DMS114 treated with DMSO at 0.1 percent for 48 hours (cell line): Measurements from ENCODE around the gene SP140L.
"Not testable (repeated sequence)": the region's sequence is repeated elsewhere in the genome, so short reads cannot be mapped to it uniquely, and the experiment has no call there.

Experiments
- DNase-seq: peaks from one replicate; lab custom pipeline; 2025; ENCODE audit not compliant: unreplicated experiment; lab: John Stamatoyannopoulos, UW

Gene SP140L

DNA sequence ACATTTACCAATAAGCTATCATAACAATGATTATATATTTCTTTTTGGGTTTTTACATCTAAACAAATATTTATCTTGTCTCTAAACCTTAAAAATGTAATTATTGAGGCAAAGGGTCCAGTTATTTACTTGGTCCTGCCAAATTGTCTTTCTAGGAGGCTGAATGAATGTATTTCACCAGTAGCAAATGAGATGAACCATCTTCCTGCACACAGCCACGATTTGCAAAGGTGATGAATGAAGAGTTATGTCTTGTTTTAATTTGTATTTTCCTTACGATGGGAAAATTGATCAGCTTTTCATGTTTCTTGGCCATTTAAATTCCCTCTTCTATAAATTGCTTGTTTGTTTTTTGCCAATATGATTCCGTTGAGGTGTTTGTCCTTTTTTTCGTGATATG is 90.4 kb downstream of the SP140L start:
- DNase-seq = no peak

- no peak for DNase-seq
Observed at GRCh38 chr2:230418341-230419016, 91.5 kb downstream of the SP140L start.

DNA sequence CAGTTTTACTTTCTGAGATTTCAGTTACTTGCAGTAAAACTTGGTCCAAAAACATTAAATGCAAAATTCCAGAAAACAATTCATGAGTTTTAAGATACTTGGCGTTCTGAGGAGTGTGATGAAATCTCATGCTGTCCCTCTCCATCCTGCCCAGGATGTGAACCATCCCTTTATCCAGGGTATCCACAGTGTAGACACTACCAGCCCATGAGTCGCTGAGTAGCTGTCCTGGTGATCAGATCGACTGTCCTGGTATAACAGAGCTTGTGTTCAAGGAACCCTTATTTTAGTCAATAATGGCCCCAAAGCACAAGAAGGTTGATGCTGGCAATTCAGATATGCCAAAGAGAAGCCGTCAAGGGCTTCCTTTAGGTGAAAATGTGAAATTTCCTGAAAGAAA is 92.2 kb downstream of the SP140L start:
- no peak for DNase-seq

- no peak for DNase-seq
Observed at GRCh38 chr2:230422149-230422548, 95.2 kb downstream of the SP140L start.

GRCh38 chr2:230423851-230424458 is 97.0 kb downstream of the SP140L start:
- no peak for DNase-seq

DNA sequence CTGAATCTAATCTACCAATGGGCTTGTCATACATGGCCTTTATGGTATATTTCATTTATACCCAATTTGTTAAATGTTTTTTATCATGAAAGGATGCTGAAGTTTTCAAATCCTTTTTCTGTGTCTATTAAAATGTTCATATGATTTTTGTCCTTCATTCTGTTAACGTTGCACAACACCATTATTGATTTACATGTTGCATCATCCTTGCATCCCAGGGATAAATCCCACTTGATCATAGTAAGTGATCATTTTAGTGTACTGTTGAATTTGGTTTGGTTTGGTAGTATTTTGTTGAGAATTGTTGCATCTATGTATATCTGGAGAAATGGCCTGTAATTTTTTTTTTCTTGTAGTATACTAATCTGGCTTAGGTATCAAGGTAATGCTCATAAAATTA is 98.4 kb downstream of the SP140L start:
- no peak for DNase-seq

DNA sequence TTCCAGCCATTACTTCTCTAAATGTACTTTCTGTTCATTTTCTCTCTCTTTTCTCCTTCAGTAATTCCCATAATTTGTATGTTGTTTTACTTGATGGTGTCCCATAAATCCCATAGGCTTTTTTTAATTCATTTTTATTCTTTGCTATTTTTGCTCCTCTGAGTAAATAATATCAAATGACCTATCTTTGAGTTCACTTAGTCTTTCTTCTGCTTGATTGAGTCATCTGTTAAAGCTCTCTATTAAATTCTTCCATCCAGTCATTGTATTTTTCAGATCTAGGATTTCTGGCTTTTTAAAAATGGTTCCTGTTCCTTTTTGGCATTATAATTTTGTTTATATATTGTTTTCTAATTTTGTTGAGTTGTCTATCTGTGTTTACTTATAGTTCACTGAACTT is 102.5 kb downstream of the SP140L start:
- no peak for DNase-seq

GRCh38 chr2:230430957-230431910 is 104.2 kb downstream of the SP140L start:
- no peak for DNase-seq

DNA sequence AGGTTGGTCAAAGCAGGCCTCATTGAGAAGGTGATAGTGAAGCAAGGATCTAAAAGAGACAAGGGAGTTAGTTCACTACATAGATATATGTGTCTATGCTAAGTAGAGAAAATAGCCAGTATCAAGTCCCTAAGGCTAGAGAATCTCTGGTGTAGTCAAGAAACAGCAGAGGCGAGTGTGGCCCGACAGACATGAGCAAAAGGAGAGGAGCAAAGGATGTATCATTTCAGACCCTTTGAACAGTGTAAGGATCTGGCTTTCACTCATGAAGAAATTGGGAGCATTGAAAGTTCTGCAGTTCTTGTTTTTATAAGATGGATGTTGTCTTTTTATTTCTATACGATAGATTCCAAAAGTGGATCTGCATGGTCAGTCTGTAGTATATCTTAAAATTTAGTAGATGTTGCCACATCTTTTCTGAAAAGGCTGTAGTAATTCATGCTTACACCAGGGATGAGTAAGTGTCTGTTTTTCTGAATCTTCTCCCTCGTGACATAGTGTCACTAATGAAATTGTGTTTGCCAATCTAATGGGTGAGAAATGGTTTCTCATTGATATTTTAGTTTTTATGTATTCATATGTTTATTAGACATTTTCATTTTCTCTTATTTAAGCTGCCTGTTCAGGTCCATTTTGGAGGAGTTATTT is 107.8 kb downstream of the SP140L start:
- DNase-seq = no peak

DNA sequence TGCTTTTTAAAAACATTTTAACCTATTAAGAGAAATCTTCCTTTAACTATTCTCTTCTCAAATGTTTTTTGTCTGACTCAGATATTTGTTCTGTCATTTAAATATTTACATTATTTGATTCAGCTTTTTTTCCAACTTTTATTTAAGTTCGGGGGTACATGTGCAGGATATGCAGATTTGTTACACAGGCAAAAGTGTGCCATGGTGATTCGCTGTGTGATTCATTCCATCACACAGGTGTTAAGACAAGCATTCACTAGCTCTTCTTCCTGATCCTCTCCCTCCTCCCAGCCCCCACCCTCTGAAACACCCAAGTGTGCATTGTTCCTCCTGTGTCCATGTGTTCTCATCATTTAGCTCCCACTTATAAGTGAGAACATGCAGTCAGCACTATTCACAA is 108.4 kb downstream of the SP140L start:
- DNase-seq = no peak

DNA sequence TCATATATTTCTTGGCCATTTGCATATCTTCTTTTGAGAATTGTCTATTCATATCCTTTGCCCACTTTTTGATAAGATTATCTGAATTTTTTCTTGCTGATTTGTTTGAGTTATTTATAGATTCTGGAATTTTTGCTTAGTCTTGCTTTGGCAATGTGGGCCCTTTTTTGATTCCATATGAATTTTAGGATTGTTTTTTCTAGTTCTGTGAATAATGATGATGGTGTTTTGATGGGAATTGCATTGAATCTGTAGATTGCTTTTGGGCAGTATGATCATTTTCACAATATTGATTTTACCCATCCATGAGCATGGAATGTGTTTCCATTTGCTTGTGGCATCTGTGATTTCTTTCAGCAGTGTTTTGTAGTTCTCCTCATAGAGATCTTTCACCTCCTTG is 112.1 kb downstream of the SP140L start:
- DNase-seq = not testable (repeated sequence)

GRCh38 chr2:230439590-230439989 is 112.6 kb downstream of the SP140L start:
- DNase-seq = no peak

GRCh38 chr2:230441227-230441897 is 114.4 kb downstream of the SP140L start:
- DNase-seq = no peak

DNA sequence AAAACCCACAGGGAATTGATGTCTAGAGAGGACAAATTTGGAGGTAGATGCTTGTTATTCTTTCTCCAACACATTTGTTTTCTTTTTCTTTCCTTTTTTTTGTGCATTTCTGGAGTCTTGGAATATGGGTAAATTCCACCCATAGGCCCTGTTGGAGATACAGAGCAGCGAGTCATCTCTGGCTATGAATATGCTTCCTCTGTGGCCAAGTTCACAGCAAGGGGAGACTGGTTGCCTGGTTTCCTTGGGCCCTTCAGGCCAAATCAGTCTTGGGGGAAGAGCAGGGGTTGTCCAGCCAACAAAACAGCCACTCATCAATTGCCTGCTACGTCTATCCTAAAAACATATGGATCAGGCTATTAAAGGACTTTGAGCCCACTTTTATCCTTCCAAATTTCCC is 116.5 kb downstream of the SP140L start:
- no peak for DNase-seq

DNA sequence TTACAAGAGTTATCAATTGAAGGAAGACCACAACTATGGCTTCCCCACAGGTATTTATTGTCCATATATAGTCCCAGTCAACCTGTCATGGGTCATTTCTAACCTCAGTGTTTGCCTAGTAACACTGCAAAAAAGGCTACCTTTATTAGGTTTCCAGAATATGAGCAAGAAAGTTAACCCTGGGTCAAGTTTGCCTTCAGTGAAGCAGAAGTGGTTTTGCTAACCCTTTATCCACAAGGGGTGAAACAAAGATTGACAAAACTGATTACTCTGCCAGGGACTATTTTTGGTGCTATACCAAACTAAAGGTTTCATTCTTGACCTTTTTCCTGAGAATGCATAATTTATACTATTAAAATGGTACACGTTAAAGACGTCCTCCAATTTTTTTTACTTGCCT is 117.8 kb downstream of the SP140L start:
- no peak for DNase-seq

GRCh38 chr2:230447036-230447435 is 120.0 kb downstream of the SP140L start:
- no peak for DNase-seq

DNA sequence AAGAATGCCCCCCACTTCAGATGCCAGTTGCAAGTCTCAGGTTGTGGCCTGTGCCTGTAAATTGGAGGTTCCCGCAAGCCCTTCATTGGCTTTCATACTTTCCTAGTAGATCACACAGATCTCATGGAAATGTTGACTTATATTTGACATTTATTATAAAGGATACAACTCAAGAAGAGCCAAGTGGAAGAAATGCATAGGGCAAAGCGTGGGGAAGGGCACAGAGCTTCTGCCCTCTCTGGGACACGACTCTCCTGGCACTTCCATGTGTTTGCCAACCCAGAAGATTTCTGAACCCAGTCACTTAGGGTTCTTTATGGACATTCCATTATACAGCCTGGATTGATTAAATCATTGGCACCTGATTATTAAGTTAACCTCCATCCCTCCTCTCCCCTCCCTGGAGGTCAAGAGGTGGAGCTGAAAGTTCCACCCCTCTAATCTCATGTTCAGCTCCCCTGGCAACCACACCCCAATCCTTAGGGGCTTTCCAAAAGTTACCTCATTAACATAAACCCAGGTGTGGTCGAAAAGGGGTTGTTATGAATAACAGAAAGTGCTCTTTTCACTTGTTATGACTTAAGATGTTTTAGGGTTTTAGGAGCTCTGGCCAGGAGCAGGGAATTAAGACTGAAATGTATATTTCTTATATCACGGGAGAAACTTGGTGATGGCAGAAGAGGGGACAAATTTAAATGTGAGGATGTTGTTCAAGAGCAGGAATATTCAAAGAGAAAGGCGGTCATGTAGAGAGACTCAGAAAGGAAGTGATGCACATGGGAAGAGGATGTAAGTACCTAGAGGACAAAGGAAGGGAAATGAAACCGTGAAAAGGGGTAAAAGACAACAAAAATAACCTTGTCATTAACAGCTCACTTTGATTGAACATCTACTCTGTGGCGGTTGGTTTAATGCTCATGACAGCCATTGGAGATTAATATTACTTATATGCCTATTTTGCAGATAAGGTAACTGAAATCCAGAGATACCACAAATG is 120.8 kb downstream of the SP140L start:
- DNase-seq = no peak

DNA sequence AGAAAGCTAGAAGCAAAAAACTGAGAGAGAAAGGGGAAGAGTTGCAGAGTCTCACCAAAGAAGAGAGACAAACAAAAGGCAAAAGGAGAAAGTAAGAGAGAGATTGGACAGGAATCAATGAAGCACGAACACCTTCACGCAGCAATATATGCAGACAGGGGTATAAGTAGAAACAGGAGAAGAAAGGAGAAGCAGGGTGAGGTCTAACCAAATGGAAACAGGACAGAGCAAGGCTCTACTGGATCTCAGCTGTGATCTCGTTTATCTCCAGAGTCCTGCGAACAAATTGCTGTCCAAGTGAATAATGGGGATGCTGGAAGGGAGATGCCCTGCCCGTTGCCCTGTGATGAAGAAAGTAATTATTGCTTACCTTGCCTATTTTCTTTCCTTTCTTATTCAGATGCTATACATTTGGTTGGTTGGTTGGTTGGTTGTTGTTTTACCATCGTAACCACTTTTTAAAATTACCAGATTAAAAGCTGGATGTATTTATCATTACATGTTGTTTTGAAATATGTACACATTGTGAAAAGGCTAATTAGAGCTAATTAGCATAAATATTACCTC is 123.0 kb downstream of the SP140L start:
- DNase-seq = no peak

GRCh38 chr2:230453006-230453405 is 126.0 kb downstream of the SP140L start:
- DNase-seq = no peak
